Stimulated activated CD4-positive, alpha-beta T cell treated with anti-CD3 and anti-CD28 coated beads, TNF-alpha, amount 100 ng/mL, for 1 hour (primary cell): ENCODE data around the gene ZMYND11.
"Not testable (repeated sequence)": the region's sequence is repeated elsewhere in the genome, so short reads cannot be mapped to it uniquely, and the experiment has no call there.

Experiments used
- DNase-seq, 3 donors: peaks; one replicate each; pipeline ENCODE4 v3.0.0-alpha.2; 2020; ENCODE audit warnings: low read depth in 3 of 3, low spot score in 1 of 3

Gene ZMYND11

GRCh38 chr10:279232-279631 lies 144.0 kb downstream of the ZMYND11 start:
- no peak for DNase-seq

- DNase-seq, result no peak
Measured at GRCh38 chr10:279655-280054, 144.4 kb downstream of the ZMYND11 start.

GRCh38 chr10:282294-283139 lies 147.3 kb downstream of the ZMYND11 start:
- no peak for DNase-seq

DNA sequence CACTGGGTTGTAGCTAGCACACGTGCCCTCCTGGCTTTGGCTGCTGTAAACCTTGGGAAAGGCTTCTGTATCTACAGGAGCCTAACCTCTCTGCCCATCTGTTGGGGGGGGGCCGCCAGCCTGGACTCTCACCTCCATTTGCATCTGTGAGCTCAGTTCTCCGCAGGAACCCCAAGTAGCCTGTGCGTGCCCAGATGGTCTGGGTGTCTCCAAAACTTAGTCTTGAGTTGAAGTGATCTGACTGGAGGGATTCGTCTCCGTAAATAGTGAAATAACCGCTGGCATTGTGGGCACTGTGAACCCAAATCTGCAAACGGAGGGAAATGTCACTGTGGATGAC lies 147.9 kb downstream of the ZMYND11 start:
- no peak for DNase-seq

DNA sequence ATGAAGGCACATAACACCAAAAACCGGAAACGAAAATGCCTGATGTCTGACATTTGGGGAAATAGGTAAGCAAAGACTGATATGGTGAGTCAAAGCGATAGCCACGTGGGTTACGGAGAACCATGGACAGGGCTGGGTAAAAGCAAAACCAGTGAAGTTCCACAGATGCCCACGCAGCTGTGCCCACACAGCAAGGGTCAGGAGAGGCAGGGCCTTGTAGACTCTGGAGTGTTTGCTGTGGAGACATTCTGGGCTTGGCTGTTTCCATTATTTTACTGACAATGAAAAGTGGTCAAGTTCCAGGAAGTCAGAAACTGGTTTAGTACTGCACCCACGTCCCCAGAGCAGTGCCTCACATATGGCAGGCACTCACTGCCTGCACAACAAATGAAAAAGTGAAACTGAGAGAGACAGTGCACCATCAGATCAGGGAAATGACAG lies 148.7 kb downstream of the ZMYND11 start:
- no peak for DNase-seq

DNA sequence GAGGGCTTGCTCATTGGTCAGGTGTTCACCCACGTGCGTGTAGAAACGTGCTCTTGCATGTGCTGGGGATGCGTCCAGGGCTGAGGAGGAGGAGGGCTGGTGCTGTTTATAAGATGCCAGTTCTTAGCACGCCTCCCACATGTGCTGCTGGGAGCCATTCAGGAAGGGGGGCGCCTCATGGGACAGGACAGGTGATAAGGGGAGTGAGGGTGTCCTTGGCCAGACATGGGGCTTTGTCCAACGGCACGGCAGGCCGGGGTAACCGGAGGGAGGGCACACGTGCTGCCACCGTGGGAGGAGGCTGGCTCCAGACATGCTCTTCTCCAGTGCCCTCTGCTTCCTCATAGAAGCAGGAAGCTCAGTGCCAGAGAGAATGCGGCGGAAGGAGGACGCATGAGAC lies 150.0 kb downstream of the ZMYND11 start:
- DNase-seq, result no peak

DNA sequence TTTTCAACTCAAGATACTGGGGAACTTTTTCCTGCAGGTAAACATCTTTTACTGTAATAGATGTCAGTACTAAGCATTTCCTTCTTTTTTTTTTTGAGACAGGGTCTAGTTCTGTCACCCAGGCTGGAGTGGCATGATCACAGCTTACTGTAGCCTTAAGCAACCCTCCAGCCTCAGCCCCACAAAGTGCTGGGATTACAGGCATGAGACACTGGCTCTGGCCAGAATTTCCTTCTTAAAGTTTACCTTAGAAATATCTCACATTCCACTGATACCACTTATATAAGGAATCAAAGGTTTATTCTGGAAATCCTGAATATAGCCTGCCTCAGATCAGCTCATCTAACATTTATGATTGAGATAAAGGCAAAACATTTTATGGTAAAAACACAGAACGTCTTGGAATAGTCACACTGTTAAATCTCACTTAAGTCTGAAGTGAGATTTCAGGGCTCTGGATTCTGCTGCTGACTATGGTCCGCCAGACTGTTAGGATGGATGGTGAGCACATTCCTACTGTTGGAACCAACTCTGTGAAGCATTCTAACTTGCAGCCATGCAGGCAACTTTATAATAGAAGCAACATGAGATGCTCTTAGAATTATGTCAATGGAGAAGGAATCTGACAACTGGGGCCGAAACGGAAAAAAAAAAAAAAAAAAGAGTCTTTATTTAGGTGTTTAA lies 151.9 kb downstream of the ZMYND11 start:
- no peak for DNase-seq

DNA sequence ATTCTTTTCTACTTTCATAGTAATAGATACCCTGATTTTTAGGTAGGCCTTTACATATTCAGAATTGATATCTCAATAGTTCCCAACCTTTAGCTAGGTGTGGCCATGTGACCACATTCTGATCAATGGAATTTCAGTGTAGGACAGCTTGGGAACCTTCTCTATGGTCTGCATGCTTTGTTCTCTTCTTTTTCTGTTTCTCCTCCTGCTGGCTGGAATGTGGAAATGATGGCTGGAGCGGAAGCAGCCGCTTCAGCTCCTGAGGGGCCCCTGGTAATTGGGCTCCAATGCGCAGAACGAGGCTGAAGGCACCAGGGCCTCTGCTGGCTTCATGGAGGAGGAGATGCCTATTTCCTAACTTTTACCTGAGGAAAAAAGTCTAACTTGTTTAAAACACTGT lies 152.6 kb downstream of the ZMYND11 start:
- DNase-seq, result no peak

DNA sequence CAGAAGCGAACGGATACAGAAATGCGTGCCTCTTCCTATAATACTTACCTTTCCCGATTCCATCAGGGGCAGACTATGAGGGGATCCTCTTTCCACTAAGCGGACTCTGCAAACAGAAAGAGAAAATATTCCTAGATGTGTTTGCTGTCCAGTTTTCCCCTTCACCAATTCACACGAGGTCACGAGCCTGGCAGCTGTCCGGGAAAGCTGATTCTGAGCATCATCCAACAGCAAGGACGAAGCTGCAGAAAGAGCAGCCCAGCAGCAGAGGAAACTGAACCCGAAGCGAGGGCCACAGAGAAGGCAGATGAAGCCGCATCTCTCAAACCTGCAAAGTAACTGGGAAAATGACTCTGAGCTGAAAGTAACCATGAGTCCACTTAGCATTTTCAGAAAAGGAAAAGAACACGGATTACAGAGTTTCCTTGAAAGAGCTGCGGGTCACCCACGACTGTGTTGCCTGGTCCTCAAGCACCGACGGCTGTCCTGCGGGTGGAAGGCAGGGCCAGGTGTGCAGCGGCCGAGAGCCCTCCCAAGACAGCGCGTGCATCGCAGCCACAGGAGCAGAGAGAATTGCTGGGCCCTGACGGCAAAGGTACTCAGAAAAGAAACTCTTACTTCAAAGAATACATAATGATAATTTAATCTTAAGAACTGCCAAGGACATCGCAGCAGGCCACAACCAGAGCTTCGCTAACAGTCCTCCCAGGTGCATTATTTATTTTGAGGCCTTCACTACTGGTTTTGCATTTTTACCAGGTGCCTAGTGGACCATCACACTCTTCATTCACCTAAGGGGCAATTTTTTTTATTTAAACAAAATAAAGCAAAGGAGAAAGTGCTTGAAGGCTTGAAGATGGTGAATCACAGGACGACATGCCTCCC lies 153.3 kb downstream of the ZMYND11 start:
- DNase-seq, result no peak

DNA sequence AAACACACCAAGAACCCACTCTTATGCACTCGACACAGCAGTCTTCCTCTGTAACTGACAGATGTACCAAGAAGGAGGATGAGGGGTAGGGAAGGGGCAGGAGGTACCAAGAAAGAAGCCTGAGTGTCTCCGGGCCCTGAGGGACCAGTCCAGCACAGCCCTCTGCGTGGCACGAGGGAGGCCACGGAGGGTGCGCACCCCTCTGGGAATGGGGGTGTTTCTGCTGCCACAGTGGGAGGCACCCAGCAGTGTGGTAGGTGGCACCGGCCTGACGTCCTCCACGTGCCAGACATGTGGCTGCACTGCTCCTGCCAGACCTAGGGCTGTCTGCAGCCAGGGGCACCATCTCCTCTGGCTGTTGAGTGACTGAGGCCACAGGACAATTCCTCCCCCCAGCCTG lies 154.3 kb downstream of the ZMYND11 start:
- DNase-seq, result no peak

- DNase-seq, result no peak
Measured at GRCh38 chr10:290026-290725, 154.9 kb downstream of the ZMYND11 start.

DNA sequence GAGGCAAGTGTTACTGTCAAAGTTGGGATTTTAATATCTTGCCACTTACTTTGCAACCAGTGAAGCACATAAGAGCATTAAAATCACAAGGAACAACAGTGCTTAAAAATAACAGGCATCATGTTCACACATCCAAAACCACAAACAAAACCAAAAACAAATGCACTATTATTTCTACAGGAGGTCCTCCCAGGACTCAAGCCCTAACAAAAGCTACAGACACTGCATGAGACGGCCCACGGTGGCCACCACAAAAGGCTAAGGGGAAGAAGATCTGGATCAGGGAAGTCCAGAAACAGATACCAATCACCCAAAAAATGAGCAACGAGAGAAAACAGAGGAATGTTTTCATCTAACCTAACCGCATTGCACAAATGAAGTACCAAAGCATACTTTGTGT lies 158.4 kb downstream of the ZMYND11 start:
- DNase-seq, result no peak

DNA sequence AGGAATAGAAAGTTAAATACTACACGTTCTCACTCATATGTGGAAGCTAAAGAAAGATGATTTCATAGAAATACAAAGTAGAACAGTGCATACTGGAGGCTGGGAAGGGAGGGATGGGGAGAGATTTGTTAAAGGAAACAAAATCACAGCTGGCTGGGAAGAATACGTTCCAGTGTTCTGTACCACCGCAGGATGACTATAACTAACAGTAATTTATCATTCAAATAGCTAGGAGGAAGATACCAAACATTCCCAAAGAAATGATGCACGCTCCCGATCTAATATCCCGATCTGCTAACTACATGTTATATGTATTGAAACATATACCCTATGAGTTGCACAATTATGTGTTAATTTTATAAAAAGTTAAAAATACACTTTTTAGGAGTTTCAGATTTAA lies 162.3 kb downstream of the ZMYND11 start:
- no peak for DNase-seq

DNA sequence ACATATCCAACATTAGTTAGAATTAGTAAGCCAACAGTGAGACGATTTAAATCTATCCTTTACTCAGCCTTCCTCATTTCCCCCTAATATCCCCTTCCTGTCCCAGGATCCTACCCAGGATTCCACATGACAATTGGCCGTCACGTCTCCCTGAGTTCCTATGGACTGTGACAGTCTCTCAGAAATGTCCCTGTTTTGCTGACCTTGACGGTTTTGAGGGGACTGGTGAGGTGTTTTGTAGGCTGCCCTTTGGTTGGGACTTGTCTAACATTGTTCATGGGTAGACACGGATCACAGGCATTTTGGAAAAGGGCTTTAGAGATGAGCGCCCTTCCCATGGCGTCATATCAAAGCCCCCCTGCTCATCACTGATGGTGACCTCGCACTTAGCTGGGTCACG lies 162.8 kb downstream of the ZMYND11 start:
- DNase-seq, result no peak

DNA sequence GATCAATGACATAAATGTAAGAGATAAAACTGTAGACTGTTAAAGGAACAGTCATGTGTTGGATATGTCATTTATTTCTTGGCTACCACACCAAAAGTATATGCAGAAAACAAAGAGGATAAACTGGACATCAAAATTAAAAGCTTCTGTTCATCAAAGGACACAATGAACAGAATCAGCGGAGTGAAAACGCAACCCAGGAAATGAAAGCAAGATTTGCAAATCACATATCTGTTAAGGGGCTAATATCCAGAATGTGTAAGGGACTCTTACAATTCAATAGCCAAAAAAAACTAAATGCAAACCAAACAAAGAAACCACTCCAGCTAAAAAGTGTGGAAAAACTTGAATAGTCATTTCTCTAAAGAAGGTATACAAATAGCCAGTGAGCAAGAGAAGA lies 164.3 kb downstream of the ZMYND11 start:
- DNase-seq, result no peak

- no peak for DNase-seq
Measured at GRCh38 chr10:299969-300368, 164.7 kb downstream of the ZMYND11 start.

GRCh38 chr10:300580-300979 lies 165.3 kb downstream of the ZMYND11 start:
- DNase-seq, result not testable (repeated sequence)

DNA sequence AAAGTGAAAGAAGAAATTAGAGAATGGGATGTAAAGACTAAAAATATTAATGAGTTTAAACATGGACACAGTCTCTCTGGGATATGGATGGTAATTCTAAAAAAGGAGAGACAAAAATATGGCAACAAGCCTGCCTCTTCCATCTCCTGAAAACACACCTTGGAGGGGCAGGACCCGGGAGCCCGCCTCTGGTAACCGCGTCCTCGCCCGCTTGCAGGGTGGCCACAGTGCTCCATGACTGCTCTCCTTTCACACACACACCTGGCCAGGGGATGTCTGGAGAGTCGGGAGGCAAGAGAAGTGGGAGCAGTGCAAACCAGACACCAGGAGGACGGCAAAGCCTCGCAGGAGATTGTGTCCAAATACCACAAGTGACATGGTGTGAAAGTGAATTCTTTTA lies 166.3 kb downstream of the ZMYND11 start:
- DNase-seq, result no peak
